Keratinocyte (primary cell): ENCODE measurements around the gene NTNG2. TPM values are rescaled to one million over a fixed set of nuclear protein-coding genes. Genes with fewer than 3 reads are reported as not detected.

Experiments
- DNase-seq: peaks from one replicate; pipeline ENCODE4 v3.0.0-alpha.2; 2011; ENCODE audit warnings: low read depth, missing footprints, low spot score
- FAIRE-seq: peaks from 2 replicates; lab custom pipeline; 2011; peaks lifted over from hg19 to GRCh38; lab: Jason Lieb, UNC
- H2AFZ ChIP-seq: 2 replicates; pipeline ENCODE4 v1.6.0; 2012; ENCODE audit warnings: low read length, control low read depth, inconsistent platforms; ENCODE audit not compliant: control insufficient read depth
- H3K27ac ChIP-seq: 2 replicates; pipeline ENCODE4 v1.5.1; 2011; ENCODE audit warnings: low read length; ENCODE audit not compliant: control insufficient read depth, insufficient read depth
- H3K27me3 ChIP-seq: 3 replicates; pipeline ENCODE4 v1.6.0; 2011; ENCODE audit warnings: low read length; ENCODE audit not compliant: control insufficient read depth, insufficient read depth; ENCODE audit errors: extremely low read depth
- H3K36me3 ChIP-seq, 2 experiments: 2 replicates in 1 of 2; 3 replicates in 1 of 2; pipeline ENCODE4 v1.5.1; 2011; ENCODE audit warnings: low read length in 2 of 2, mild to moderate bottlenecking in 1 of 2; ENCODE audit not compliant: control insufficient read depth in 2 of 2, insufficient read depth in 2 of 2; ENCODE audit errors: extremely low read depth in 1 of 2
- H3K4me1 ChIP-seq: 3 replicates; pipeline ENCODE4 v1.5.1; 2011; ENCODE audit warnings: low read length; ENCODE audit not compliant: control insufficient read depth, insufficient read depth; ENCODE audit errors: extremely low read depth
- H3K4me2 ChIP-seq: 3 replicates; pipeline ENCODE4 v1.6.0; 2011; ENCODE audit warnings: low read depth, low read length; ENCODE audit not compliant: control insufficient read depth, insufficient read depth; ENCODE audit errors: extremely low read depth
- H3K4me3 ChIP-seq, 3 experiments: fragments of 200-600 bp in 1 of 3; sonication (generic) in 1 of 3; 2 replicates in 2 of 3; 3 replicates in 1 of 3; pipeline ENCODE4 v1.5.1; 2011 to 2016; ENCODE audit warnings: low read length in 3 of 3, mild to moderate bottlenecking in 3 of 3, control low read depth in 2 of 3, inconsistent platforms in 1 of 3, low read depth in 1 of 3, mixed read lengths in 1 of 3, mixed run types in 1 of 3, moderate library complexity in 1 of 3; ENCODE audit not compliant: control insufficient read depth in 2 of 3, insufficient read depth in 2 of 3; ENCODE audit errors: extremely low read depth in 1 of 3
- H3K79me2 ChIP-seq: 2 replicates; pipeline ENCODE4 v1.6.0; 2012; ENCODE audit warnings: low read length; ENCODE audit not compliant: control insufficient read depth, insufficient read depth
- H3K9ac ChIP-seq: 3 replicates; pipeline ENCODE4 v1.6.0; 2011; ENCODE audit warnings: low read length; ENCODE audit not compliant: control insufficient read depth, insufficient read depth; ENCODE audit errors: extremely low read depth
- H3K9me1 ChIP-seq: 3 replicates; pipeline ENCODE4 v1.6.0; 2011; ENCODE audit warnings: low read length; ENCODE audit not compliant: control insufficient read depth, insufficient read depth; ENCODE audit errors: extremely low read depth
- H3K9me3 ChIP-seq: 2 replicates; pipeline ENCODE4 v1.5.1; 2012; ENCODE audit warnings: low read depth, low read length; ENCODE audit not compliant: control insufficient read depth
- H4K20me1 ChIP-seq: 3 replicates; pipeline ENCODE4 v1.6.0; 2011; ENCODE audit warnings: low read length; ENCODE audit not compliant: control insufficient read depth, insufficient read depth; ENCODE audit errors: extremely low read depth
- CTCF ChIP-seq, 3 experiments: IDR thresholded peaks in 1 of 3; conservative IDR thresholded peaks in 1 of 3; optimal IDR thresholded peaks in 1 of 3; 2 replicates in 2 of 3; 3 replicates in 1 of 3; pipeline versions ENCODE3 to v1.5.1; 2011; ENCODE audit warnings: low read length in 3 of 3, mild to moderate bottlenecking in 3 of 3, moderate library complexity in 2 of 3, control low read depth in 1 of 3, inconsistent platforms in 1 of 3; ENCODE audit not compliant: insufficient read depth in 2 of 3; ENCODE audit errors: extremely low read depth in 1 of 3
- EZH2 ChIP-seq: IDR thresholded peaks from one replicate; pipeline ENCODE4 v1.6.1; 2012; ENCODE audit warnings: inconsistent platforms, mild to moderate bottlenecking, low read length, moderate library complexity
- dilution Hi-C: fragments of 300-500 bp; cut with MboI; formaldehyde crosslinking; loops from one replicate; pipeline ENCODE4 v1.7.0; 2020; ENCODE audit warnings: low sequenced_read_pairs; ENCODE audit not compliant: extremely low pct_ligation_motif_present
- polyA plus RNA-seq, 5 experiments: library from polyadenylated mRNA; depleted of rRNA in 3 of 5; stranded (reverse) in 3 of 5; stranded (forward) in 1 of 5; unstranded in 1 of 5; fragments of >200 nt; gene quantifications; 1 replicate in 1 of 5; 2 replicates in 3 of 5; 3 replicates in 1 of 5; pipeline versions ENCODE4 v1.2.1 to v1.2.3, GENCODE V29; 2011 to 2012; ENCODE audit warnings: missing spikeins in 2 of 5, low read depth in 1 of 5, low replicate concordance in 1 of 5

The NTNG2 gene
- polyA plus RNA-seq, 1 donor (not counting 4 experiments of a cell fraction or from before 2014, with no cell fraction given), result 0.05 TPM

- Histone ChIP-seq H3K27me3 (peaks cover 76% of the 10 kb centered on the region), H3K4me3 (no peak overlapping the region), H3K36me3 (no peaks in the 10 kb centered on the region), H3K9me3 (no peaks in the 10 kb centered on the region), H3K9ac (no peak overlapping the region), H3K79me2 (no peaks in the 10 kb centered on the region), H3K27ac (no peak overlapping the region), H3K9me1 (no peaks in the 10 kb centered on the region), H3K4me1 (no peaks in the 10 kb centered on the region), H4K20me1 (no peaks in the 10 kb centered on the region), H3K4me2 (no peak overlapping the region), H2AFZ (no peak overlapping the region)
- DNase-seq, result no peak
- no peak for TF ChIP-seq CTCF (optimal IDR thresholded peaks at IDR 0.05 in 1 of 3, IDR thresholded peaks at IDR 0.05 in 1 of 3, conservative IDR thresholded peaks at IDR 0.05 in 1 of 3; ENCODE audit: extremely low read depth in 1 of 3, insufficient read depth in 2 of 3, low read length in 3 of 3)
- FAIRE-seq, result no peak
- dilution Hi-C loops, result no loop called here
These were observed 35.1 kb upstream of the NTNG2 start for GRCh38 chr9:132126680-132127236.

GRCh38 chr9:132127888-132128534, 33.8 kb upstream of the NTNG2 start:
- dilution Hi-C loops, result no loop called here
- Histone ChIP-seq H3K79me2 (no peaks in the 10 kb centered on the region), H3K9me1 (no peaks in the 10 kb centered on the region), H3K9ac (no peak overlapping the region), H3K4me3 (no peak overlapping the region), H3K4me1 (no peaks in the 10 kb centered on the region), H3K9me3 (no peaks in the 10 kb centered on the region), H4K20me1 (no peaks in the 10 kb centered on the region), H3K36me3 (no peaks in the 10 kb centered on the region), H3K27me3 (peaks cover 69% of the 10 kb centered on the region), H3K27ac (no peak overlapping the region), H2AFZ (no peak overlapping the region), H3K4me2 (no peak overlapping the region)
- FAIRE-seq (no peak), DNase-seq (no peak)
- no peak for TF ChIP-seq EZH2
- TF ChIP-seq CTCF (optimal IDR thresholded peaks at IDR 0.05 in 1 of 3, IDR thresholded peaks at IDR 0.05 in 1 of 3, conservative IDR thresholded peaks at IDR 0.05 in 1 of 3; ENCODE audit: extremely low read depth in 1 of 3, insufficient read depth in 2 of 3, low read length in 3 of 3), result no peak
